OCI-LY7 (cell line): ENCODE results near the gene ANOS1. TPM values are rescaled to one million over a fixed set of nuclear protein-coding genes. Genes with fewer than 3 reads are reported as not detected.
"Not testable (repeated sequence)": the region's sequence is repeated elsewhere in the genome, so short reads cannot be mapped to it uniquely, and the experiment has no call there.

ENCODE experiments used
- BruUV-seq: library from RNA; stranded (reverse); fragments of 400-500 nt; replicated peaks from 2 replicates; lab custom pipeline; 2021; lab: Mats Ljungman, UMichigan
- CTCF ChIA-PET: fragments of 300-600 bp; sonication (Branson Sonifier 250); formaldehyde crosslinking; loops from one replicate; lab custom pipeline; 2022; ENCODE audit warnings: antibody characterized with exemption; ENCODE audit not compliant: unreplicated experiment; lab: Charles Lee
- POLR2A ChIA-PET: fragments of 300-600 bp; sonication (Branson Sonifier 250); formaldehyde crosslinking; loops from one replicate; lab custom pipeline; 2022; ENCODE audit warnings: antibody characterized with exemption; lab: Charles Lee
- DNase-seq: peaks from one replicate; pipeline ENCODE4 v3.0.0-alpha.2; 2015; ENCODE audit warnings: low spot score
- H2AFZ ChIP-seq: fragments of 200-600 bp; sonication (generic), shearing (Covaris generic); 2 replicates; pipeline ENCODE4 v1.6.1; 2014; ENCODE audit warnings: mild to moderate bottlenecking, antibody characterized with exemption, low read length, moderate library complexity
- H3K27ac ChIP-seq: fragments of 200-600 bp; sonication (generic); 2 replicates; pipeline ENCODE4 v1.5.1; 2014; ENCODE audit warnings: mixed run types, low read depth, mild to moderate bottlenecking, moderate library complexity, low read length, inconsistent platforms; ENCODE audit not compliant: poor library complexity, severe bottlenecking
- H3K36me3 ChIP-seq: fragments of 200-600 bp; sonication (generic); 2 replicates; pipeline ENCODE4 v1.6.1; 2014; ENCODE audit warnings: mild to moderate bottlenecking, antibody characterized with exemption, low read length, moderate library complexity, mixed read lengths; ENCODE audit not compliant: insufficient read depth
- H3K4me1 ChIP-seq: fragments of 200-600 bp; sonication (generic); 2 replicates; pipeline ENCODE4 v1.5.1; 2014; ENCODE audit warnings: mild to moderate bottlenecking, low read length; ENCODE audit not compliant: insufficient read depth, poor library complexity, severe bottlenecking
- H3K4me2 ChIP-seq: fragments of 200-600 bp; sonication (generic); 2 replicates; pipeline ENCODE4 v1.6.1; 2014; ENCODE audit warnings: mild to moderate bottlenecking, low read length
- H3K4me3 ChIP-seq: fragments of 200-600 bp; sonication (generic); 2 replicates; pipeline ENCODE4 v1.5.1; 2014; ENCODE audit warnings: mild to moderate bottlenecking, low read depth, low read length; ENCODE audit not compliant: poor library complexity, severe bottlenecking
- H3K79me2 ChIP-seq: fragments of 200-600 bp; sonication (generic); 2 replicates; pipeline ENCODE4 v1.6.1; 2016; ENCODE audit warnings: low read depth, mild to moderate bottlenecking, low read length, moderate library complexity, mixed read lengths; ENCODE audit not compliant: insufficient read depth
- H3K9me2 ChIP-seq: fragments of 200-600 bp; sonication (generic); 2 replicates; pipeline ENCODE4 v1.6.1; 2016; ENCODE audit warnings: mild to moderate bottlenecking, low read length, mixed read lengths; ENCODE audit not compliant: insufficient read depth
- H3K9me3 ChIP-seq: fragments of 200-600 bp; sonication (generic); 2 replicates; pipeline ENCODE4 v1.6.1; 2014; ENCODE audit warnings: mild to moderate bottlenecking, mixed run types, low read length, mixed read lengths
- H4K20me1 ChIP-seq: fragments of 200-600 bp; sonication (generic); 2 replicates; pipeline ENCODE4 v1.6.1; 2014; ENCODE audit warnings: mild to moderate bottlenecking, antibody characterized with exemption, low read length, moderate library complexity, mixed read lengths; ENCODE audit not compliant: insufficient read depth
- CTCF ChIP-seq: fragments of 200-600 bp; sonication (generic); conservative IDR thresholded peaks from 2 replicates; pipeline ENCODE4 v1.5.1; 2014; ENCODE audit warnings: mild to moderate bottlenecking, antibody characterized with exemption, low read length, moderate library complexity, mixed read lengths
- EZH2phosphoT487 ChIP-seq: fragments of 200-600 bp; sonication (generic); IDR thresholded peaks from 2 replicates; pipeline ENCODE4 v1.6.1; 2018; ENCODE audit warnings: low read depth, borderline replicate concordance, mild to moderate bottlenecking, mixed run types, antibody characterized with exemption, low read length, moderate library complexity, mixed read lengths
- intact Hi-C: fragments of 100-400 bp; cut with micrococcal nuclease; formaldehyde crosslinking; loops from one replicate; pipeline ENCODE4 v1.10.0; 2022; ENCODE audit not compliant: unreplicated experiment
- total RNA-seq, 2 experiments: library from RNA; depleted of rRNA in 1 of 2; stranded (reverse); fragments of >200 nt in 1 of 2; shearing (Covaris generic) in 1 of 2; gene quantifications; 2 replicates each; pipeline ENCODE4 v1.2.3, GENCODE V29; 2014 to 2022

Gene ANOS1
- total RNA-seq, 2 experiments from 2014 or later: not detected

GRCh38 chrX:8500203-8500602, 231.7 kb downstream of the ANOS1 start:
- Histone ChIP-seq H4K20me1 (no peaks in the 10 kb centered on the region), H3K4me3 (no peak overlapping the region), H3K9me2 (no peaks in the 10 kb centered on the region), H3K4me2 (no peak overlapping the region), H3K79me2 (no peaks in the 10 kb centered on the region), H3K4me1 (no peaks in the 10 kb centered on the region), H2AFZ (no peak overlapping the region), H3K36me3 (no peaks in the 10 kb centered on the region), H3K9me3 (no peaks in the 10 kb centered on the region), H3K27ac (no peak overlapping the region)
- CTCF ChIA-PET: no interaction called here
- POLR2A ChIA-PET: no interaction called here
- intact Hi-C loops: no loop called here
- BruUV-seq: no TSS peak
- no peak for DNase-seq
- TF ChIP-seq CTCF (no peak), EZH2phosphoT487 (no peak)

- H3K9me3 ChIP-seq, H2AFZ ChIP-seq, H4K20me1 ChIP-seq, DNase-seq, H3K36me3 ChIP-seq, intact Hi-C loops, BruUV-seq, H3K4me1 ChIP-seq, H3K9me2 ChIP-seq, H3K4me2 ChIP-seq, H3K79me2 ChIP-seq, H3K27ac ChIP-seq, H3K4me3 ChIP-seq, POLR2A ChIA-PET, CTCF ChIA-PET: not testable (repeated sequence)
Observed at GRCh38 chrX:8495036-8495435, 236.9 kb downstream of the ANOS1 start.

- no peak overlapping the region for H3K4me2 ChIP-seq
- no peaks in the 10 kb centered on the region for H4K20me1 ChIP-seq
- no peak for DNase-seq
- H3K4me3 ChIP-seq: no peak overlapping the region
- POLR2A ChIA-PET: no interaction called here
- no peaks in the 10 kb centered on the region for H3K9me2 ChIP-seq
- no peaks in the 10 kb centered on the region for H3K4me1 ChIP-seq
- H3K27ac ChIP-seq: no peak overlapping the region
- H3K36me3 ChIP-seq: no peaks in the 10 kb centered on the region
- H2AFZ ChIP-seq: no peak overlapping the region
- no peaks in the 10 kb centered on the region for H3K79me2 ChIP-seq
- intact Hi-C loops: no loop called here
- no peak for TF ChIP-seq EZH2phosphoT487
- TF ChIP-seq CTCF: no peak
- CTCF ChIA-PET: no interaction called here
- H3K9me3 ChIP-seq: no peaks in the 10 kb centered on the region
- no TSS peak for BruUV-seq
Observed at GRCh38 chrX:8484360-8484949, 247.5 kb downstream of the ANOS1 start.

Other genes starting within 250 kb of the ANOS1 start
- not detected in 2 replicates for gene FAM9A, start 69.2 kb upstream of the ANOS1 start, total RNA-seq (2014; rRNA removed; shearing (Covaris generic))
- gene FAM9A, start 69.2 kb upstream of the ANOS1 start, total RNA-seq (2022): not detected in 2 replicates